BJ (cell line): ENCODE results near the gene EFNA1. TPM values are rescaled to one million over a fixed set of nuclear protein-coding genes. Genes with fewer than 3 reads are reported as not detected.

Source experiments
- CTCF ChIA-PET: fragments of 350-600 bp; formaldehyde crosslinking; extraction: SDS; loops from one replicate; lab custom pipeline; 2021; ENCODE audit warnings: antibody characterized with exemption, inconsistent platforms; lab: Yijun Ruan, JAX
- POLR2A ChIA-PET: fragments of 300-600 bp; sonication (Branson Sonifier 250); formaldehyde crosslinking; extraction: SDS; loops from one replicate; lab custom pipeline; 2021; ENCODE audit warnings: antibody characterized with exemption; lab: Charles Lee
- DNase-seq: peaks from one replicate; pipeline ENCODE4 v3.0.0-alpha.2; 2011; ENCODE audit warnings: low read depth
- H3K27me3 ChIP-seq: 2 replicates; pipeline ENCODE4 v1.6.0; 2011; ENCODE audit warnings: low read length; ENCODE audit not compliant: control insufficient read depth, insufficient read depth
- H3K36me3 ChIP-seq: 2 replicates; pipeline ENCODE4 v1.5.1; 2011; ENCODE audit warnings: low read length; ENCODE audit not compliant: control insufficient read depth, insufficient read depth
- H3K4me3 ChIP-seq: 2 replicates; pipeline ENCODE4 v1.5.1; 2011; ENCODE audit warnings: low read depth, mild to moderate bottlenecking, control low read depth, low read length
- CTCF ChIP-seq: IDR thresholded peaks from 2 replicates; pipeline ENCODE4 v1.5.1; 2011; ENCODE audit warnings: low read depth, mild to moderate bottlenecking, control low read depth, inconsistent platforms, low read length, moderate library complexity; ENCODE audit not compliant: insufficient read depth
- polyA plus RNA-seq: library from polyadenylated mRNA; depleted of rRNA; stranded (reverse); fragments of >200 nt; gene quantifications from 2 replicates; pipeline ENCODE4 v1.2.3, GENCODE V29; 2011

EFNA1 gene
- polyA plus RNA-seq, 1 experiment = 1.6 TPM

GRCh38 chr1:155093911-155094621, 33.6 kb upstream of the EFNA1 start:
- DNase-seq = no peak
- peaks cover 8% of the 10 kb centered on the region for H3K27me3 ChIP-seq
- TF ChIP-seq CTCF = peak; percentile 55
- H3K36me3 ChIP-seq = no peaks in the 10 kb centered on the region
- H3K4me3 ChIP-seq = no peak overlapping the region
- POLR2A ChIA-PET = no interaction called here
- CTCF ChIA-PET = interaction anchor here (2.4 to 6.7 kb wide), 2 partner anchors 73 to 74 kb away, joined by 19 to 259 read pairs; partner anchors contain the start of gene KRTCAP2

GRCh38 chr1:155094622-155094948, 33.1 kb upstream of the EFNA1 start:
- Histone ChIP-seq H3K4me3 (no peak overlapping the region), H3K27me3 (peaks cover 8% of the 10 kb centered on the region), H3K36me3 (no peaks in the 10 kb centered on the region)
- no peak for TF ChIP-seq CTCF
- CTCF ChIA-PET = interaction anchor here (0.8 to 2.4 kb wide), 5 partner anchors 9 to 78 kb away, joined by 3 to 19 read pairs (median 10); partner anchors contain the start of gene KRTCAP2
- no peak for DNase-seq
- POLR2A ChIA-PET = no interaction called here

GRCh38 chr1:155099331-155099730, 28.3 kb upstream of the EFNA1 start:
- CTCF ChIA-PET = interaction anchor here (1.4 to 4.5 kb wide), 4 partner anchors 13 to 74 kb away, joined by 3 to 27 read pairs (median 7); partner anchors contain the start of gene KRTCAP2
- POLR2A ChIA-PET = no interaction called here
- no peak for TF ChIP-seq CTCF
- no peak overlapping the region for H3K4me3 ChIP-seq
- H3K27me3 ChIP-seq = peaks cover 4% of the 10 kb centered on the region; the same call in 1 of the 2 replicates
- no peaks in the 10 kb centered on the region for H3K36me3 ChIP-seq
- no peak for DNase-seq

GRCh38 chr1:155103325-155103724, 24.4 kb upstream of the EFNA1 start:
- no peaks in the 10 kb centered on the region for H3K36me3 ChIP-seq
- peaks cover 7% of the 10 kb centered on the region for H3K27me3 ChIP-seq
- CTCF ChIA-PET = interaction anchor here (1.7 to 2.2 kb wide), 2 partner anchors 12 to 64 kb away, joined by 5 to 9 read pairs; no protein-coding TSS in a partner anchor
- no peak for DNase-seq
- POLR2A ChIA-PET = no interaction called here
- no peak overlapping the region for H3K4me3 ChIP-seq
- no peak for TF ChIP-seq CTCF

- Histone ChIP-seq H3K36me3 (no peaks in the 10 kb centered on the region), H3K27me3 (peaks cover 9% of the 10 kb centered on the region), H3K4me3 (no peak overlapping the region)
- ChIA-PET CTCF (interaction anchor here (1.0 to 3.6 kb wide), 3 partner anchors 13 to 68 kb away, joined by 3 to 19 read pairs (median 4); partner anchors contain the start of gene KRTCAP2), POLR2A (no interaction called here)
- DNase-seq = no peak
- TF ChIP-seq CTCF = no peak
Observed at GRCh38 chr1:155104605-155105534, 22.8 kb upstream of the EFNA1 start.
